GM12878 (cell line): ENCODE results near the gene LTBP2.

Experiments used
- CREB1 ChIP-seq: IDR thresholded peaks from 2 replicates; pipeline ENCODE4 v1.6.1; 2012; ENCODE audit warnings: low read depth, mild to moderate bottlenecking, inconsistent platforms
- CTCF ChIP-seq, 3 experiments: IDR thresholded peaks in 2 of 3; conservative IDR thresholded peaks in 1 of 3; 2 replicates each; pipeline ENCODE4 v1.5.1; 2011; ENCODE audit warnings: low read depth in 3 of 3, low read length in 3 of 3, mild to moderate bottlenecking in 3 of 3, control low read depth in 2 of 3, moderate library complexity in 2 of 3, inconsistent platforms in 1 of 3, mixed read lengths in 1 of 3; ENCODE audit not compliant: control insufficient read depth in 2 of 3, insufficient read depth in 1 of 3; ENCODE audit errors: extremely low read depth in 1 of 3
- EZH2 ChIP-seq: IDR thresholded peaks from 2 replicates; pipeline ENCODE4 v1.6.1; 2012; ENCODE audit warnings: low read depth, mild to moderate bottlenecking, control low read depth, inconsistent platforms, low read length, borderline replicate concordance; ENCODE audit not compliant: control insufficient read depth
- POLR2A ChIP-seq: IDR thresholded peaks from 2 replicates; pipeline ENCODE4 v1.6.1; 2011; ENCODE audit warnings: low read depth, mild to moderate bottlenecking, low read length
- PRDM15 ChIP-seq: fragments of 450-650 bp; formaldehyde crosslinking; IDR thresholded peaks from 2 replicates; pipeline ENCODE4 v1.4.0; 2020; ENCODE audit warnings: mild to moderate bottlenecking, moderate library complexity
- RCOR1 ChIP-seq: conservative IDR thresholded peaks from 2 replicates; pipeline ENCODE4 v1.6.1; 2012; ENCODE audit warnings: low read depth, low read length, improper control_type of control experiment
- ZBTB4 ChIP-seq: fragments of 450-650 bp; formaldehyde crosslinking; IDR thresholded peaks from 2 replicates; pipeline ENCODE4 v1.4.0; 2022; ENCODE audit warnings: mild to moderate bottlenecking, moderate library complexity
- TF ChIP-seq, protein P1 (sequence below): IDR thresholded peaks from 2 replicates; pipeline ENCODE4 v1.6.1; 2011; ENCODE audit warnings: low read depth, low read length, improper control_type of control experiment, borderline replicate concordance

- no peak for TF ChIP-seq RCOR1
- TF ChIP-seq CTCF (IDR thresholded peaks at IDR 0.05 in 2 of 3, conservative IDR thresholded peaks at IDR 0.05 in 1 of 3; ENCODE audit: control insufficient read depth in 2 of 3, extremely low read depth in 1 of 3, insufficient read depth in 1 of 3, low read depth in 3 of 3, low read length in 3 of 3) = no peak
- TF ChIP-seq PRDM15 (CRISPR knock-in tag) = no peak
- no peak for TF ChIP-seq EZH2
- TF ChIP-seq, protein P1, sequence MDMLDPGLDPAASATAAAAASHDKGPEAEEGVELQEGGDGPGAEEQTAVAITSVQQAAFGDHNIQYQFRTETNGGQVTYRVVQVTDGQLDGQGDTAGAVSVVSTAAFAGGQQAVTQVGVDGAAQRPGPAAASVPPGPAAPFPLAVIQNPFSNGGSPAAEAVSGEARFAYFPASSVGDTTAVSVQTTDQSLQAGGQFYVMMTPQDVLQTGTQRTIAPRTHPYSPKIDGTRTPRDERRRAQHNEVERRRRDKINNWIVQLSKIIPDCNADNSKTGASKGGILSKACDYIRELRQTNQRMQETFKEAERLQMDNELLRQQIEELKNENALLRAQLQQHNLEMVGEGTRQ = no peak
- TF ChIP-seq CREB1 = no peak
- no peak for TF ChIP-seq ZBTB4
- TF ChIP-seq POLR2A = no peak
Observed at GRCh38 chr14:74525361-74525851, 86.6 kb downstream of the LTBP2 start.
